ENCODE measurements around the gene RPS3.

- TF ChIP-seq CTCF (IDR thresholded peaks at IDR 0.05; ENCODE audit: extremely low read depth in 1 of 2, insufficient read depth in 1 of 2, low read depth in 1 of 2, low read length in 2 of 2) (no peak), POLR2AphosphoS5 (IDR thresholded peaks at IDR 0.05; ENCODE audit: insufficient read depth, low read depth, low read length) (no peak), POLR2A (IDR thresholded peaks at IDR 0.05; ENCODE audit: low read depth, low read length) (no peak), FOS (IDR thresholded peaks at IDR 0.05; ENCODE audit: borderline replicate concordance, insufficient read depth, low read length) (no peak), GATA2 (IDR thresholded peaks at IDR 0.05; ENCODE audit: insufficient read depth, insufficient read length, low read depth, low read length) (no peak)
Measured at GRCh38 chr11:75387736-75388294, 11.5 kb upstream of the RPS3 start.

All from endothelial cell of umbilical vein (primary cell).